ENCODE data around the gene RNF6.

DNA sequence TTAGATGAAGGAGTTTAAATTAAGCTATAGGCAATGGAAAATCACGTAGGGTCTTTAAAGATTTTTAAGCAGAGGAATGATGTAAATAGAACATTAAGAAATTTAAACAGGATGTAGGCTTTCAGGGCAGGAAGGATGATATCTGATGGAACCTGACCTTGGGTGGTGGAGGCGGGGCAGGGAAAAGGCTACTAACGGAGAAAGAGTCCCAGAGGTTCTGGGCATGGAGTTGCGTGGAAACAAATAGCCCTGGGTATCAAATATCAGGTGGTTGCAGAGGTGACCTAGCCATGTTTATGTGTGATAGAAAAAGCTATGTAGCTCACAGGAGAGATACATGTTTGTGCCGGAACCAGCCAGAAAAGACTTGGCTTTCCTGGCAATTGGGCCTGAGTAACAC is 24.0 kb upstream of the RNF6 start:
- no peak for TF ChIP-seq POLR2A (IDR thresholded peaks at IDR 0.05)
- TF ChIP-seq CTCF (IDR thresholded peaks at IDR 0.05), result no peak

Data from testis (tissue), 2 donors.